HG02981 (cell line): ENCODE data around the gene CFI.
"Not testable (repeated sequence)": the region's sequence is repeated elsewhere in the genome, so short reads cannot be mapped to it uniquely, and the experiment has no call there.

Experiments
- ATAC-seq: cut with Tn5 transposase; IDR thresholded peaks from one replicate; pipeline ENCODE4 v1.9.1; 2021; ENCODE audit warnings: mild to moderate bottlenecking, moderate library complexity; ENCODE audit not compliant: unreplicated experiment

CFI gene

DNA sequence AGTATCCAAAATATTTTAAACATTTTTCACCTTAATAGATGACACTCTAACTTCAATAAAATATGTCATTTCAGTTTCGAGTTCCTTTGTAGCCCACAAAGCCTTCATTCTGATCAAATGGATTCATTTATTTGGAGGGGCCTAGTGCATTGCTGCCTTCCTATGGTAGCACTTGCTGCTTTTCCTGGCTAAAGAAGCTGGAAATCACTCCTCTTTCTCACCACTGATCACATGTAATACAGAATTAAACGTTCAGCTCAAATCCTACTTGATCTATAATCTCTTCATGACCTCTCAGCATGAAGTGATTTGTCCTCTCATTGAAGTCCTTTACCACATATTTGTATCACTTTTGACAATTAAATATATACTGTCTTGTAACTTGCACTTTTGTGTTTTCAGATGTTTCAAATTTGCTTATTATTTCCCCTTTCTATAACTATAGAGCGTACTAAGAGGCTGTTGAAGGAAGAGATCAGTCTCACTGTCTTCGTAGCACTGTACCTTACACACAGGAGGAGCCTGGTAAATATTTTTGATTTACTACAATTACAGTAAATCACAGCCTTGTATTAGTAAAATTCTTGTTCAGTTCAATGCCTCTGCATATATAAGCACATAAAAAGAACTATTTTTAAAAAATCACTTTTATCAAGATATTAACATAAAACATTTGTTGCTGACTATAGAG lies 555 bp downstream of the CFI start:
- no peak for ATAC-seq

DNA sequence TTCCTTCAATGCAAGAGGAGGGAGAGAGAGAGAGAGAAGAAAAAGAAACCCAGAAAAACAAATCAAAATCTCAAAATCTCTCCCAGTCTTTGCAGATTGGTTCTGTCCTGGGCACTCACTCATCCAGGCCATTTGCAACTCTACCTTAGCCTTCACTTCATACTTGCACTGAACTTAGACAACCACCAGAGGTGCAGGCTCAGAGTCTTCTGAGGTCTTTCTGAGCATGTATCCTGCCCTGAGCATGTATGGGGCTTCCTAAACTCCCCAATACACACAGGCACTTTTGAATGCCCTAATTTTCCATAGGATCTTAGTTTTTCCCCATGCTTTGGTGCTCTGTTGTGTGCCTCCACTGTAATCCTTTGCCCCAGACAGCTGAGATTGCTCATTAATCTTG lies 2.9 kb downstream of the CFI start:
- no peak for ATAC-seq

DNA sequence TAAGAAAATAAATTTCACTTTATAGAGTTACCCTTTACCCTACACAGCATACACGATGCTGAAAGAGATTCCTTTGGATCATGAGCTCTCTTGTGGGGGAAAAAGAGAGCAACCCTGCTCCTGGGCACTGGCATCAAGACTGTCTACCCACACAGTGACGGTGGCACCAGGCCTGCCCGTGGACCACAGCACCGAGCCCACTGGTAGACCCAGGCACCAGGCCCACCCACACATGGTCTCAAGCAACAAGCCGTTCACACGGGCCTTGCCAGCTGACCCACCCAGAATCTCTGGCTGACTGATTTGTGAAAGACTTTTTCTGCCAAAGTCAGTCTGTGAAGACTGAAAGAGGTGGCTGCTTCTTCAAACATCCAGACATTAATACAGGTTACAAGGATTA lies 6.7 kb downstream of the CFI start:
- ATAC-seq: no peak

DNA sequence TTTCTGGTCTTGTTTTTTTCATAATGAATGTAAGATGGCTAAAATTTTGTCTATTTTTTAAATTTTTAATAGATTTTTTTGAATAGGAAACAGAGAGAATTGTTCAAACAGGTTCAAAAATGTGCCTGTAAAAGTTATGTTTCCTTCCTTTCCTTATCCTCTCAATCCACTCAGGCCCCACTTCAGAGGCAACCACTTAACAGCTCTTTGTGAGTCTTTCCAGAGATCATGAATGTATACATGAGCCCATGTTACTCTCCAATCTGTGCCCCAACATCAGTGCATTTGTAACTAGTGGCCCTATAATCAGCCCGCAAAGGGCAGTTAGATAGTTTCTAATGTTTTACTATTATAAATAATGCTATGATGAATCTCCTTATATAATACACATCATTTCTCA lies 14.0 kb downstream of the CFI start:
- no peak for ATAC-seq

DNA sequence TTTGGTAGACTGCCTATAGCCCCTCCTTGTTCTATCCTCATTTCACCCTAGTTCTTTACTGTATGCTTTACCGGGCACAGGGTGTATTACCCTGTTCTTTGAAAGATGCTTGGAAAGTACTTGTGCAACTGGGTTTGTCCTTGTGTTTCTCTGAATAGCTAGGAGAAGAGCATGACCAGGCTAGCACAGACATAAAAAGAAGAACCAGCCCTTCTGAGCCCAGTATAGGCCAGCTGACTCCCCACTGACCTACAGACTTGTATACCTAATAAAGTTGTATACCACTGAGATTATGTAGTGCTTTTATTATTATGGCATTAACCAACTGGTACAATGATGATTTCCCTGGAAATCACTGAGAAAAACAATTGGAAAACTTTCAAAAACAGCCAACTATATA lies 15.0 kb downstream of the CFI start:
- no peak for ATAC-seq

DNA sequence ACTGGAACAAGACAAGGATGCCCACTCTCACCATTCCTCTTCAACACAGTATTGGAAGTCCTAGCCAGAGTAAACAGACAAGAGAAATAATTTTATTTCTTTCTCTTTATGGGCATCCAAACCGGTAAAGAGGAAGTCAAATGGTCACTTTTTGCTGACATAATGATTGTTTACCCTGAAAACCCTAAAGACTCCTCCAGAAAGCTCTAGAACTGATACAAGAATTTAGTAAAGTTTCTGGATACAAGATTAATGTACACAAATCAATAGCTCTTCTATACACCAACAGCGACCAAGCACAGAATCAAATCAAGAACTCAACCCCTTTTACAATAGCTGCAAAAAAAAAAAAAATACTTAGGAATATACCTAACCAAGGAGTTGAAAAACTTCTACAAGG lies 19.7 kb downstream of the CFI start:
- ATAC-seq: not testable (repeated sequence)

DNA sequence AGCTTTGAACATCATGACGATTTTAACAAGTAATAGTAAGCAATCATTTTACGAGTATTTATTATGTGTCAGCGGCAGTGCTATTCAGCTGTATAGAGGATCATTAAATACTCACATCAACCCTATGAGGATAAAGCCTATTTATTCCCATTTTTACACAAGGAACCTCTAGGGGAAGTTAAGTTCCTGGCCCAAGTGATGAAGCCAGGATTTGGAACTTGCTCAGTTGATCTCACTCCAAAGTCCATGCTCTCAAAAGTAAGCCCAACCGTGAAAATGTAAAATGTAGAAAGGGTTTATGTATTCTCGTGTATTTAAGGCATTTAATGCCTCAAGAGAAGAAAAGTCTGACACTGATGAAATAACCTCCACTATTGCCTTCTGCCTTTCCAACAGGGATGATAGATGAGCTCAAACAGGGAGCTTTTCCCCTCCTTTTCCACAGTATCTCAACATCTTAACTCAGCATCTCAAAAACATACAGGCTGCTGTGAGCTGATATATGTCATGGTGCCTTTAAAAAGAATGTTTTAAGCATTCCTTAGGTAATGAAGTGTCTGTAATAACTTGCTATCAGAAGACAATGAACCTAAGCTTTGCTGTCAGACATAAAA lies 36.9 kb downstream of the CFI start:
- no peak for ATAC-seq

DNA sequence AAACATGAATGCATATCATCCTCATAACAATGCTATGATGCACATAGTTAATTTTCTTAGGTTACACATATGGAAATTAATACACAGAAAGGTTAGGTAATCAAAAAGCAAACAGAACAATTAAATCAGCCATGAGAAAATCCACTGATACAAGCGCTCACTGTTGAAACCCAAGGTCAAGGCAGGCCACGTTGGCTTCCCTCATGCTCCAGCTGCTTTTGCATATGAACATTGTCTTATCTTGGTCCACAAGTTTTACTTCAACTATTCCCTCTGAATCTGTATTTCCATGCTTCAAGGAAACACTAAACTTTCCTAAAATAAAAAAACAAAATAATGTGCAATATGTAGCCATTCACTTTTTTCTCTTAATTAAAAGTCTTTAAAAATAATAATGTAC lies 37.4 kb downstream of the CFI start:
- ATAC-seq: no peak

DNA sequence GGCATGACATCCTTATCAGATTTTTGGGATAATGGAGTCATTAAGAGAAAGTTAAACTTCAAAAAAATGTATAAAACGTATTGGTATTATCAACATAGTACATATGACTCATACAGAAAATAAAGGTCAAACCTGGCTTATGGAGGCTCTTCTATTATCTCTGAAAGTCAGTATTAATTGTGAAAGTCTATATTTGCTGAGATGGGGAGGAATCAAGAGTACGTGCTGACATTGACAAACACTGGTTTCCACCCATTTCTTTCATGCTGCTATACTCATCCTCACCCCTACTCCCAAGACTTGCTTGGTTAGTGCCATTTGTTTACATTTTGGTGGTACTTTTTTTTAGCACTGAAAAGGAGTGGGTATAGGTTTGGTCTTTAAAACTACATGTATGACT lies 41.1 kb downstream of the CFI start:
- no peak for ATAC-seq

DNA sequence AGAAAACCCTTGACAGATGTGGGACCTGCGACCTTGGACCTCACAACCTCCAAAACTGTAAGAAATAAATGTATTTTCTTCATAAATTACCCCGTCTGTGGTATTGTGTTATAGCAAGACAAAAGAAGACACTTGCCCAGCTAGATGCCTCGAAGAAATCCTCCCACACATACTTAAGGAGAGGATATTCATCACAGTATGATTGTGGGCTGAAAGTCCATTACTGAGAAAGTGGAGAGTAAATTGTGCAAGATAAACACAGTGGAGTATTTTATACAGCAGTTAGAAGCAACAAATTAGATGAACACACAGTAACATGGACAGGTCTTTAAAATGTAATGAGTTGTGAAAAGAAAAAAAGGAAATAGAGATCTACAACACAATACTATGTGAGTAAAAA lies 46.1 kb downstream of the CFI start:
- ATAC-seq: no peak

DNA sequence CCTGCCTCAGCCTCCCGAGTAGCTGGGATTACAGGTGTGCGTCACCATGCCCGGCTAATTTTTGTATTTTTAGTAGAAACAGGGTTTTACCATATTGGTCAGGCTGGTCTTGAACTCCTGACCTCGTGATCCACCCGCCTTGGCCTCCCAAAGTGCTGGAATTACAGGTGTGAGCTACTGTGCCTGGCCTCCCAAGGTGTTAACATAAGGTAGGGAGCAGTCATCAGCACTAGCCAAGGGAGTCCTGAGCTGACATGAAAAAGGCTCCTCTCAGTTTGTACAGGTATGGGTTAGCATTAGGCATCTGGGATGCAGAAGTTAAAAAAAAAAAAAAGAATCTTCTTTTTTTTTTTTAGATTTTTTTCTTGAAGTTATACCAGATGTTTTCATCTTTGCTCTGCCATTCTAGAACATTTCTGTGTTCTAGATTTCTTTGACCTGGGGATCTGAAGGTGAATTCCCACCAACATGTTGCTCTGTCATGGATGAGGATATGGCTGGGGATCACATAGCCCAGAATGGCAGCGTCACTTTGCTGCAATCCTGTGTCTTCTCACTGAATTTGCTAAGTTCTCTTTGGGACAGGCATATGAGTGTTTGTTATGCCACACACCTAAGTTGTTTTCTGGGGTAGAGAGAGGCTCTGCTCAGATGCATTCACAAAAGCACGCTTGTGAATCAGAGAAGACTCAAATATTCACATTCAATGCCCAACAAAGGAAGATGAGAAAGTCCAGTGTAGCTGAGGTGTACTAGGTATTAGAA lies 47.5 kb downstream of the CFI start:
- no peak for ATAC-seq

DNA sequence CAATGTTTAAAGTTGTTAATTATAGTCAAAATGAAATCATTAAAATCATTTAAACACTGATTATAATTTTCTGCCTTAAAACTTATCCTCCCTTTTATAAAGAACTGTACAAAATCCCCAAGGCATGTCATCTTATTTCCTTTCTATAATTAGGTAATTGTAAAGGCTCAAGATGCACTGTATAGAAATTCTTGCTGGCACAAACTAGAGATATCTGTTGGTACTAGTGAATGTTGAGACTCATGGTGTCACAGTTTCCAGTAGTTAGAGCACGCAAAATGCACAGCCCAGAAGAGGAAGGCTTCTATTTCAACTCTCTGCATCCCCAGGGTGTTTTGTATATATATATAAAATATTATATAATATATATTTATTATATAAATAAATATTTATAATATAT lies 49.3 kb downstream of the CFI start:
- no peak for ATAC-seq

DNA sequence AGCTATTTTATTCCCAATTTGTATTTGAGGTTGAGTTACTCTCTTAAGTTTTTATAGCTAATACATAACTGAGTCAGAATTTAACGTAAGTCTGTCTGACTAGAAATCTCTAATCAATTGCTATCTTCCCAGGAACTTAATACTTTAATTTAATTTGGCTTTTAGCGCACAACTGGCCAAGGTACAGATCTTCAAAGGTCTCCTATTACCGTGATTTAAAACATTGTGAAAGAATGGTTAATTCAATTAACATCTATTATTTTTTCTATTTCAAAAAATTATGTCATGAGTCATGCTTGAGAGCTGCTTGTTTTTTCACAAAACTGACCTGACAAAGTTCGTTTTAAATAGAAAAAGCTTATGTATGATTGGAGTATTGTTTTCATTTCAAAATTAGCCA lies 49.9 kb downstream of the CFI start:
- no peak for ATAC-seq

DNA sequence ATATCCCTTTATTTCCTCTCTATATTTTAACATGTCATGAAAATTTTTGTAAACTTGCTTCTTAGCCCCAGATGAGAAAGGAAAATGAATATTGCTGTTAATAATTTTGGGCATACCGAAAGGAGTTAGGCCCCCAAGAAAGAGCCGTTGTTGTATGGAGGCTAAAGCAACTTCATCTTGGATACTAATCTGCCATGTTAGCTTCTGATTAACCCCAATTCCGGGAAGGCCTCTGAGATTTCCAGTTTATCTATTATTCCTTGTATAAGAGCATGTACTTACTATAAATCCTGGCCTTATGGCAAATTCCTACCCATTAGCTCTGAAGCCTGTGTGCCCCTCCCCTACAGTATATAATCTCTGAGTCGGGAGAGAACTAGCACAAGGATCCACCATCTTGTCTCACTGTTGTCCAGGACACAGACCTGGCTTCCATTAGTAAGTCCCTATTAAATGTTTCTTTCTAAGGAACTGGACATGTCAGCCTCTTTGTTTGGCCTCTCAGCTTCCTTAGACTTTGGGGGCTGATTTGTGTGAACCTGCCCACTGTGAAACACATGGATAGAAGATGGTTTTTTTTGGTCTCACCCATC lies 51.1 kb downstream of the CFI start:
- no peak for ATAC-seq

DNA sequence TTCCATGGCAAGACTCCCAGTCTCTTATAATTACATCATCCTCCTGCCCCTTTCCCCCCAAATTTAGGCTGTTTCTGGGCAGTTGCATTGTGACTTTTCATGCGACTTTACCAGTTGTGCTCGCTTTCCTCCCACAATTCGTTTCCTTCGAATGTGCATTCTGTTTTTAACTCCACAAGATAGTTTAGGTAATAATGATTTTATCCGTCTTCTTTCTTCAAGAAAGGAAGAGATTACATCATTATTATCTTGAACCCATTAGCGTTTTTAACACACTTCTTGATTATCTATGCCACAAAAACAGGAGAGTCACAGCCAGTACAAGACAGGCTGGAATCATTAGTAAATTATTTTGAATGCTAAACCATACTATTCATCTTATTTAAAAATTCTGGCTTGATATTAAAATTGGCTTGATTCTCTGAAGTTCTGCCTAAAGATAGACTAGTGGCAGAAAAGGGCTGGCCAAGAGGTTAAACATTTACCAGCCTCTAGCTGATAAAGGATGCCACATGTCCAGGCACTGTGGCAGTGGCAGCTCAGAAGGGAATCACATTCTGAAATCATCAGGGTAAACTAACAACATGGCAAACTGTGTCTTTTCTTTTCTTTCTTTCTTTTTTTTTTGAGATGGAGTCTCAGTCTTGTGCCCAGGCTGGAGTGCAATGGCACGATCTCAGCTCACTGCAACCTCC lies 52.3 kb downstream of the CFI start:
- no peak for ATAC-seq

DNA sequence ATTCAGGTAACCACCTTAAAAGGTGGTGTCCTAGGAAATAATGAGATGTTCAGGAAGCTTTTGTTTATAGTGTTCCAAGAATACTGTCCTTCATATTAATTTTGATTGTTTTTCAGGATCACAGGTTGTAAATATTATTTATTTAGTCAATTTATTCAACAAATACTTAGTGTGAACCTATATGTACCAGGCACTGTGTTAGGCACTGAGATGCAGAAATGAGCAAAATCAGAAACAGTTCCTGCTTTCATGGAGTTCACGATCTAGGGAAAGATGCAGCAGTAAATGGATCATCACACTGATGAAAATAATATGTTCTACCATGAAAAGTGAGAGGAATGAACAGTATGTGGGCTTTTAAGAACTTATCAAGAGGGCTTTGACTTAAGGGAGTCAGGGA lies 53.7 kb downstream of the CFI start:
- ATAC-seq: no peak

DNA sequence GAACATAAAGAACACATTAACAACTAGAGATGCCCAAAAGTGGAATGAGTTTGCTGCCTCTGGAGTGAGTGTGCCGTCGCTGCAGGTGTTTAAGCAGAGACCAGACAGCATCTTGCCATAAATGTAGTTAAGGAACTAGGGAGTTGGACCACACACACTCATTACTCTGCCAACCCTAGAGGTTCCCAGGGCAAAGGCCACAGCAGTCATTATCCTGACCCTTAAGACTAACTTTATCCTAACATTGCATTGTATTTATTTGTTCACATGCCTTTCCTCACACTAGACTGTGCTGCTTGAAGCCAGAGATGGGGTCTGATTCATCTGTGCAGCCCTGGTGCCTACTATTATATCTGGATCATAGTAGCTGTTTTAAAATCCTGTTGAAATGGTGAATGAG lies 55.1 kb downstream of the CFI start:
- no peak for ATAC-seq

DNA sequence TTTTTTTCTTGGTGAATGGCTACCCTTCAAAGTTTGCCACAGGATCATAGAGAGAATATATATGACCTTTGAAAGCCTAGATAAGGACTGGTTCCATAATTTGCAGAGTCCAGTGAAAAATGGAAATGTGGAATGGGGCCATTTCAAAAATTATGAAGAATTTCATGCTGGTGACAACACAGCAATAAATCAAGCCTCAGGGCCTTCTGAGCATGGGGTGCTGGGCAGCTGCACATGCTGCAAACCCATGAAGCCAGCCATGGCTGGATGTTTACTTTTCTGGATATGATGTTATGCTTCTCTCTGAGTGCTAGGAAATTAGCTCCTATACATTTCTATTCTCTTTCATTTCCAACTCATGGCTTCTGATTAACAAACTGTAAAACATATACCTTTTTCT lies 56.0 kb downstream of the CFI start:
- ATAC-seq: no peak

DNA sequence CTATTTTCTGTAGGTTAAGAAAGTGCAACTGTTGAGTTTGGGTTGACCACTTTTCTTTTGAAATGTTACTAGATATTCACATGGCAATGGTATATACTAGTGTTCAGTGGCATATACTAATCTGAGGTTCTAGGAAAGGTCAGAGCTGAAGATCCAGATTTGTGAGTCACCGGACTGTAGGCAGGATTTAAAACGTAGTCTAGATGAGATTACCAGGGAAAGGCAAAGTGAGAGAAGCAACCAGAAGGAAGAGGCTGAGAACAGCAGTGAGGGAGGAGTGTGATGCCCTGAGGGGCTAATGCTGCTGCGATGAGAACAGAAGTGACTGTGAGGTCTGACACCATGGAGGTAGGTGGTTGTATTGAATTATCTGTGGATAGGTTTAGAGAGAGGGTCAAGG lies 62.3 kb downstream of the CFI start:
- ATAC-seq: no peak

DNA sequence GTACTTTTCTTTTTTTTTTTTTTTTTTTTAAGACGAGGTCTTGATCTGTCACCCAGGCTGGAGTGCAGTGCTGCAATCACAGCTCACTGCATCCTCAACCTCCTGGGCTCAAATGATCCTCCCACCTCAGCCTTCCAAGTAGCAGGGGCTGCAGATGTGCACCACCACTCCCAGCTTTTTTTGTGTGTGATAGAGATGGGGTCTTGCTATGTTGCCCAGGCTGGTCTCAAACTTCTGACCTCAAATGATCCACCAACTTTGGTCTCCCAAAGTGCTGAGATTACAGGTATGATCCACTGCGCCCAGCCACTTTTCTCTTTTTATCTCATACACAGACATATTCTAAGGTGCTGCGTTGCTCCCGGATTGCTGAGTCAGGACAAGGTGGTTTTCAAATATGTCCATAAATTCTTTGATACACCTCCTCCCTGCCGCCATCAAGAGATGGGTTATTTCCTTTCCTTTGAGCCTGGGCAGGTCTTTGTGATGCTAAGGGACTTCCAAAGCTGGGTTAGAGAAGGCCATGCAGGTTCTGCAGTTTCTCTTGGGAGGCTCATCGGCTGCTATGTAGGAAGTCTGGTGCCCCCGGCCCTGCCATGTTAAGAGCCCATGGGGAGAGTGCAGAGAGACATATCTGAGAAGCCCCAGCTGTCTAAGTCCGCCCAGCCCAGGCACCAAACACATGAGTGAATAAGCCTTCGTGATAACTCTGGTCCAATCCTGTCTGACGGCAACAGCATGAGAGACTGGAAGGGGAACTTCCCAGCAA lies 63.5 kb downstream of the CFI start:
- no peak for ATAC-seq
